NCI-H510A treated with DMSO at 0.1 percent for 48 hours (cell line): ENCODE results near the gene NAT9.

Experiments used
- DNase-seq: peaks from one replicate; lab custom pipeline; 2025; lab: John Stamatoyannopoulos, UW

NAT9 gene

GRCh38 chr17:74805591-74805991, 29.4 kb upstream of the NAT9 start:
- no peak for DNase-seq

- no peak for DNase-seq
These were observed 28.5 kb upstream of the NAT9 start for GRCh38 chr17:74804683-74805082.

GRCh38 chr17:74803971-74804370, 27.8 kb upstream of the NAT9 start:
- DNase-seq = no peak

DNA sequence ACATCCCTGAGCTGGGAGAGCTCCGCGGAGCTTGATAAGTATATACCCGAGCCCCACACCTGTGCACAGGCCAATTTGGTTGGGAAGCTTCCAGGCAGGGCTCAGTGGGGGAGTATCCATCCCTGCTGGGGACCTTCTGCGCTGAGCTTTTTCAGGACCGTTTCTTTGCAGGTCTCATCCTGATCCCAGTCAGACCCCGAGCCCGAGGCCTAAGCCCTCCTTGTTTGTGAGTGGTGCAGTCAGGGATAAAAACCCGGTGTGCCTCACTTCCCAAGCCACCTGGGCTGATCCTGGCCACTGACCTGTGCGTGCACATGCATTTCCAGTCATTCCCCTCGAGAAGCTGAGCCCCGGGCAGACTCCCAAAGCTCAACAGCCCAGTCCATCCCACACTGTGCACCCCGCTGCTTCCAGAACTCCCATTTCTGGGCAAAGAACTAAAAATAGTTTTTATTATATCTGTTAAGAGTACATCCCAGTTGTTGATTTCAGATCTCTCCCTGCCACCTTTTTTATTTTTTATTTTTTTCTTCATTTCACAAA, 27.3 kb upstream of the NAT9 start:
- DNase-seq = no peak

DNA sequence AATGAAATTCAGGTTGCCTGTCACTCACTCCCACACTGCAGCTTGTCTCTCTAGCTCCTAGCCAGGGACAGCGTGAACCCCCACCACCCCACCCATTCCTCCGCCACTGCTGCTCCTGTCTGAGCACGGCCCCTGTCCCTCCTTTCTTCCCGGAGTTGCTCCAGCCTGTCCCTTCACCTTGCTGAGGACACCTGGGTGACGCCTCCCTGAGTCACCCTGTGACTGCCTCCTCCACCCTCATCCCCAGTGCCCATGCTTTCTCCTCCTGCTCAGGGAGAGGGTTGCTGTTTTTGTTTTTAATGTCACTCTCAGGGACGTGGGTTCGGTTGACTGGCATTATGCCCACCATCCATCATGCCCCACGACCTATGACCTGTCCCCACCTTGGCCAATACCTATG, 25.8 kb upstream of the NAT9 start:
- no peak for DNase-seq

DNA sequence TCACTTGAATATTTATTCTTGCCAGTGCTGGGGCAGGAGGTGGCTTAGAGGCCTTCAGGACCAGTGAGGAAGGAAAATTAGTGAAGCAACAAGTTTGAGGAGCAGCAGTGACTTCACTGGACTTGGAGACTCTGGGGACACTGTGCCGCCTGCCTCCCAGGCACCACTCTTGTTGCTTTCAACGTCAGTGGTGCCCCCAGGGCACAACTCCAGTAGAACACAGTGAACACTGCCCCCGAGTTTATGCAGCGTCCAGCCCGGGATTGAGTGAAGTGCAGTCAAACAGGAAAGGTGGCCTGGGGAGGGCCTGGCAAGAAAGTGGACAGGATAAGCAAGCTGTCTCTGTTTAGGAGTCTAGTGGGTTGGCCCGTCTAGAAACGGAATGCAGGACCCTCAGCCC, 24.4 kb upstream of the NAT9 start:
- no peak for DNase-seq

DNA sequence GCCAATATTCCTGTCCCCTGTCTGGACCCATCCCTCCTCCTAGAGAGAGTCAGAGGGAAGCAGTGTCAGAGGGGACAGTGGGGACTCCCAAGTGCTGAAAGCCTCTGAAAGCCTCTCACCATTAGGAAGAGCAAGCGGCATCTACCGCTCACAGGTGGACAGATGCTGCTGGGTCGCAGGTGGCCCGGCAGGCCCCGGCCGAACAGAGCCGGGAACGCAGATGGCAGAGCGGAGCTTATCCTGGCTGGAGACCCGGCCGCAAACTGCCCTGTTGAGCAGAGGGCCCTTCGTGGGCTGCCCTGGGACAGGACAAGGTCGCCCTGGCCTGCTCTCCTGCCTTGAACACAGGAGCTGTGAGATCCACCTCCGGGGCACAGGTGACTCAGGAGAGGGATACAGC, 23.0 kb upstream of the NAT9 start:
- no peak for DNase-seq

- no peak for DNase-seq
These were observed 22.1 kb upstream of the NAT9 start for GRCh38 chr17:74798239-74798707.

DNA sequence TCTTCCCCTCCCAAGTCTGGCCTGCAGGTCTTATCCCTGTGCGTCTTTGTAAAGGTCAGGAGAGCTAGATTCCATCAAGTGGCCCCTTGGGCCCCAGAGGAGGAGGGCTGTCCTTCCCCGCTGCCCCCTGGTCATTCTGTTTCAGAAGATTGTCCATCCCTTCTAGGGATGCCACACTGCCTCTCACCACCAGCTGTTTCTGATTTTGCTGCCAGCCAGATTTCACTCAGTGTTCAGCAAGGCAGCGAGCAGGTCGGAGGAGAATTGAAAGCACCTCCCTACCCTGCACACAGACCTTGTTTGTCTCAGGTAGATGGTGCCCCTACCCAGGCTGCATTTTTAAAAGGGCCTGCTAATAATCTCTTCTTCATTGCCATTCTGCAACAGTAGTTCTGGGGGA, 21.7 kb upstream of the NAT9 start:
- no peak for DNase-seq

- DNase-seq = no peak
These were observed 20.7 kb upstream of the NAT9 start for GRCh38 chr17:74796866-74797265.

DNA sequence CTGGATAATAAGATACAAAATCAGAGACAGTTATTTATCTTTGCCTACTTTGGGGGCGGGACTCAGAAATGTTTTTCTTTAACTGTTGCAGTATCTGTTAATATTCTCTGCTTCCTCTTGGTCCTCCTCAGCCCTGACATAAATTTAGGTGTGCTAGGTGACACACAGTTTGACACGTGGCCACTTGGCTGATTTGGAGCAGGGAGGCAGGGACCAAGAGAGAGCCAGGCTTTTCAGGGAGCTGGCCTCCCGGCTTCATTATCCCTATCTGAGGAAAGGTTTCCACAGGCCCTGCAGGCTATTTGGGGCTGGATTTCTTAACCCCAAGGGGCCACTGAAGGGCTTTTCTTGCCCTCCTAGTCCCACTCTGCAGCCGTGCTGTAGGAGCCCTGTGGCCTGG, 20.1 kb upstream of the NAT9 start:
- DNase-seq = no peak

- no peak for DNase-seq
These were observed 19.3 kb upstream of the NAT9 start for GRCh38 chr17:74795327-74796020.

- DNase-seq = no peak
These were observed 16.5 kb upstream of the NAT9 start for GRCh38 chr17:74792586-74793105.

DNA sequence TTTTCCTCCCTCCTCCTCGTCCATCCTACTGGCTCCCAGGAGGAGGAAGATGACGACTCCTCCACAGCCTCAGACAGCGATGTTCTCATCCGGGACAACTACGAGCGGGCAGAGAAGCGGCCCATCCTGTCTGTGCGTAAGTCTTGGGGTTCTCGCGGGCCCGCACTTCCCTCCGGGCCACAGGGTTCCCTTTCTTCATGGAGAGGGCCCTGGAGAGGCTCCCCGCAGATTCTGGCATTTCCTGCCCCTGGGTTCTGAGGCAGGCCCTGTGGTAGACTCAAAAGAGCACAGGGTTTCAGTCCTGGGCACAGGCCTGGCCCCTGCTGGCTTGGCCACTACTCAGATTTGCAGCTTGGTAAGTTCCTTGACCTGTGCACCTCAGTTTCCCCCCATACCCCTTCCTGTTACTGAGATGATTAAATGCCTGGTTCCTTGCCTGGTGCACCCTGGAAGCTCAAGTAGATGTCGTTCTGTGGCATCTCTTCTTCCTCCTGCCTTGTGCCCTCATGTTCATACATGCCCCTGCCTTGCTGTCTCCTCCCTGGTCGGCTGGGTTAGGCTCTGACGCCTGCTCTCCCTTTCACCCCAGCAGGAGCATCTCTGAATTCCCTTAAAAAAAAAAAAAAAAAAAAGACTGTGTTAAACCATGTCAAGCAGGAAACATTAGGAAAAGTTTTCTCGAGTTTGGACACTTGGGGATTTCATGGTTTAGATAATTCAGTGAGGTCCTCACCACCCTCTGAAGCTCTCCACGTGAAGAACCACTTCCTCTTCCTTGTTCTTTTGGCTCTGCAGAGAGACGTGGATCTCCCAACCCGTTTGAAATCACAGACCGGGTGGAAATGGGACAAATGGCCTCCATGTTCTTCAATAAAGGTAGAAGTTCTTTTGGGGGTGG, 14.3 kb upstream of the NAT9 start:
- no peak for DNase-seq

DNA sequence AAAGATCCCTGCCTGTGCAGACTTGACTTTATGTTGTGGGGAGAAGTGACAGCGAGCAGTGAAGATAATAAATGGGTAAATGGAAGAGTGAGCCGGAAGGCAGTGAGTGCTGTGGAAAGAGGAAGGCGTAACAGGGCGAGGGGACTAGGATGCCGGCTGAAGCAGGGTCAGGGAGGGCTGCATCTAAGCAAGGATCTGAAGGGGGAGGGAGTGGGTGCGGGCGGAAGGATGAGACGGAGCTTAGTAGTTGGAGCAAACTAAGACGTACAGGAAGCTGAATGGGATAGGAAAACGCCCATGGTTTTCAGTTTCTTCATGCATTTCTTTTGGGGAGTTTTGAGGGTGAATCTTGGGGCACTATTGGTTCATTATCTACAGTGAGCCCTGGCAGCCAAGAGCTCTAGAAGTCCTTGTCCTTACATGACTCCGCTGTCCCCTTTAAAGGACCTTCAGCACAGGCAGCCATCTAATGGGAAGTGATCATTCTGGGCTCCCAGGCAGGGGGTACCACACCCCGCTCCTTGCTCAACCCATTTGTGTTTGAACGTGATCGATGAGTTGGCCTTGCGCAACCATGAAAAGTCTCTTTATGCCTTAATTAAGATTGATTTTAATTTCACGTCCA, 10.4 kb upstream of the NAT9 start:
- DNase-seq = no peak

GRCh38 chr17:74785981-74786360, 9.8 kb upstream of the NAT9 start:
- no peak for DNase-seq

- no peak for DNase-seq
These were observed 9.2 kb upstream of the NAT9 start for GRCh38 chr17:74785096-74785980.

DNA sequence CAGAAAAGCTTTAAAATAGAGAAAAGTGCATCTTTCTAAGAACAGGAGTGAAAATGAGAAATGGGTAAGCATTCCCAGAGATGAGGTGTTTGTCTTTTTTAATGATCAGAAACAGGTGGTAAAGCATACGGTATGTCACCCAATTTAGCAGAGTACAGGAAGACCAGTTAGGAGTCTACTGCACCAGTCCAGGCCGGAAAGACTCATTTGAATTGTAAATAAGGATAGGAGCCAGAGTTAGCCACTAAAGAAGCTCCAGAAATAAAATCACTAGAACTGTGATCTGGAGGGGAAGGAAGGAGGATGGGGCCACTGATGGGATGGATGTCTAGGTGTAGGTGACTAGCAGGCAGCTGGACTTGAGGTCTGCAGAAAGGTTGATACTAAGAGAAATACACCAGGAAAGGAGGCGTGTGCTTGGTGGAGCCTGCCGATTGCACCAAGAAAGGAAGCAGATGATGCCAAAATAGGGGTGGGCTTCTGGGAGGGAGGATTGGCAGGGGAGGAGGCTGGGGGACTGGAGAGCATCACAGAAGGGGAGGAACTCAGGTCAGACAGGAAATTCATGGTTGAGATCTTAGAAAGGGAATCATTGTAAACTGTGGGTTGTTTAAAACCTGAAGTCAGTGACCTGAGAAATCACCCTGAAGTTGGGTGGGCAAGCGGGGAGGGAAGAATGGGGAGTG, 8.1 kb upstream of the NAT9 start:
- DNase-seq = no peak

DNA sequence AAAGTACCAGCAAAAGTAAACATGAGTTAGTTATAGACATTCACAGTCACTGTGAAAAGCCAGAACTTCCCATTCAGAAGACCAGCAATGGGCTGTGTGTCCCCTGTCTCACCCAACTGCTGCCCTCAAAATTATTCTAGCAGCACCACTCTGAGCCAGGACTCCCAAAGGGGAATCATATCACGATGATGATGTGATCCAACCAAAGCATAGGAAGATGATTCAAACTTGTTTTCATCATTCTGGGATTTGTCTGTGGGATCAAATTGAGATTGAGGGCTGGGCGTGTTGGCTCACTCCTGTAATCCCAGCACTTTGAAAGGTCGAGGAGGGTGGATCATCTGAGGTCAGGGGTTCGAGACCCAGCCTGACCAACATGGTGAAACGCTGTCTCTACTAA, 6.4 kb upstream of the NAT9 start:
- DNase-seq = no peak

- DNase-seq = peak; percentile 5
These were observed 4.5 kb upstream of the NAT9 start for GRCh38 chr17:74780443-74781238.
